Stomach (tissue), 9 donors: Measurements from ENCODE around the gene C14orf180. TPM values are rescaled to one million over a fixed set of nuclear protein-coding genes. Genes with fewer than 3 reads are reported as not detected.

Experiments used
- DNase-seq, 2 donors: peaks; one replicate each; pipeline versions ENCODE4 v3.0.0 to v3.0.0-alpha.2; 2013 to 2019
- H3K27ac ChIP-seq, 5 donors: fragments of 200-600 bp in 4 of 5; sonication (generic) in 4 of 5; one replicate each; pipeline ENCODE4 v1.5.1; 2013 to 2019; ENCODE audit warnings: mild to moderate bottlenecking in 1 of 5, moderate library complexity in 1 of 5
- H3K27me3 ChIP-seq, 3 donors: fragments of 200-600 bp; sonication (generic); one replicate each; pipeline ENCODE4 v1.5.1; 2017 to 2019; ENCODE audit warnings: mixed run types in 1 of 3
- H3K36me3 ChIP-seq, 4 donors: fragments of 200-600 bp; sonication (generic); 1 replicate in 3 of 4; 2 replicates in 1 of 4; pipeline ENCODE4 v1.5.1; 2016 to 2019
- H3K4me1 ChIP-seq, 4 donors: fragments of 200-600 bp; sonication (generic); one replicate each; pipeline ENCODE4 v1.5.1; 2016 to 2019
- H3K4me3 ChIP-seq, 4 donors: fragments of 200-600 bp; sonication (generic) in 3 of 4; one replicate each; pipeline ENCODE4 v1.5.1; 2016 to 2019; ENCODE audit warnings: mild to moderate bottlenecking in 1 of 4
- H3K9me3 ChIP-seq, 4 donors: fragments of 200-600 bp; sonication (generic); one replicate each; pipeline ENCODE4 v1.5.1; 2016 to 2019
- EP300 ChIP-seq: sonication (generic); formaldehyde crosslinking; IDR thresholded peaks from one replicate; pipeline ENCODE4 v1.6.1; 2017; ENCODE audit warnings: antibody characterized with exemption
- POLR2A ChIP-seq, 4 donors: fragments of 450-650 bp; IDR thresholded peaks; one replicate each; pipeline ENCODE4 v1.6.1; 2016; ENCODE audit warnings: antibody characterized with exemption in 4 of 4, control low read depth in 2 of 4, mild to moderate bottlenecking in 1 of 4, moderate library complexity in 1 of 4
- POLR2AphosphoS5 ChIP-seq, 3 donors: sonication (generic); formaldehyde crosslinking; IDR thresholded peaks; one replicate each; pipeline ENCODE4 v1.6.1; 2016; ENCODE audit warnings: antibody characterized with exemption in 3 of 3
- WGBS, 5 donors: extraction: QIAGEN DNeasy Blood & Tissue Kit in 3 of 5; methylation state at CpG; one replicate each; pipeline versions ENCODE4 v1.1.5 to v1.1.7; 2013 to 2018; 5-methylcytosine and 5-hydroxymethylcytosine counted together
- intact Hi-C: fragments of 100-400 bp; cut with DNase I; formaldehyde crosslinking; loops from one replicate; pipeline ENCODE4 v1.15.1; 2023; ENCODE audit warnings: low total_unique reads
- polyA plus RNA-seq, 3 donors: library from polyadenylated mRNA; stranded (reverse); fragments of 200-250 nt; gene quantifications; one replicate each; pipeline ENCODE4 v1.2.3, GENCODE V29; 2013
- total RNA-seq, 5 donors: library from RNA; depleted of rRNA; stranded (reverse); fragments of >200 nt; gene quantifications; one replicate each; pipeline versions ENCODE4 v1.1.0 to v1.2.3, GENCODE V29; 2014 to 2016
- TF ChIP-seq, protein P1 (sequence below), 7 experiments: fragments of 450-650 bp in 4 of 7; fragments of 200-600 bp in 3 of 7; sonication (generic) in 3 of 7; IDR thresholded peaks; one replicate each; pipeline ENCODE4 v1.5.1; 2016 to 2019; ENCODE audit warnings: antibody characterized with exemption in 7 of 7, control low read depth in 2 of 7, mild to moderate bottlenecking in 1 of 7
- donor health status: healthy with polysubstance abuse.
- donor health status: Bipolar disorder and iron deficiency.
- donor health status: healthy.

The C14orf180 gene
- total and polyA plus RNA-seq, 8 donors, result 0.31 to 3.8 (median 0.45) TPM; not detected in 1

DNA sequence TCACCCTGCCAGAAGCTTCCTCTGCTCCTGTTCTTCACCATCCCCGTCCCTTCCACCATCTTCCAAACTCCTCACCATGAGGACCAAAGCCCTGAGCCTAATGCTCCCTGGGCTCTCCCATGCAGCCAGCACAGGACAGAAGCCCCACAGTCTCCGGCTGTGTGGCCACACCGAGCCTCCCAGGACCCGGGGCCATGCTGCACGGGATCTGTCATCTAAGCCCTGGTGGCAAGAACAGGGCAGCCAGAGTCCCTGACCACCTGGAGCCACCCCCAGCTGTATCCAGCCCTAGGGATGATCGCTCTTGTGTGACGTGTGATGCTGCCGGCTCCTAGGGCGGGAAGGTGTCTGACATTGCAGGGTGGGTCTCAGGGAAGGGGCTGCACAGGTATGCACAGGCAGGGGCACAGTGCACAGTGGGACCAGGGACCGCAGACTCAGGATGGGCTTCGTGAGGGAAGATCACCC is 16.9 kb downstream of the C14orf180 start:
- H3K9me3 ChIP-seq, result no peaks in the 10 kb centered on the region
- peaks cover 0 to 70% (median 0%) of the 10 kb centered on the region in 3 donors for H3K27me3 ChIP-seq
- no peak for TF ChIP-seq EP300
- no peak for TF ChIP-seq POLR2A (IDR thresholded peaks at IDR 0.05)
- no peak for TF ChIP-seq POLR2AphosphoS5 (IDR thresholded peaks at IDR 0.05)
- TF ChIP-seq, protein P1, sequence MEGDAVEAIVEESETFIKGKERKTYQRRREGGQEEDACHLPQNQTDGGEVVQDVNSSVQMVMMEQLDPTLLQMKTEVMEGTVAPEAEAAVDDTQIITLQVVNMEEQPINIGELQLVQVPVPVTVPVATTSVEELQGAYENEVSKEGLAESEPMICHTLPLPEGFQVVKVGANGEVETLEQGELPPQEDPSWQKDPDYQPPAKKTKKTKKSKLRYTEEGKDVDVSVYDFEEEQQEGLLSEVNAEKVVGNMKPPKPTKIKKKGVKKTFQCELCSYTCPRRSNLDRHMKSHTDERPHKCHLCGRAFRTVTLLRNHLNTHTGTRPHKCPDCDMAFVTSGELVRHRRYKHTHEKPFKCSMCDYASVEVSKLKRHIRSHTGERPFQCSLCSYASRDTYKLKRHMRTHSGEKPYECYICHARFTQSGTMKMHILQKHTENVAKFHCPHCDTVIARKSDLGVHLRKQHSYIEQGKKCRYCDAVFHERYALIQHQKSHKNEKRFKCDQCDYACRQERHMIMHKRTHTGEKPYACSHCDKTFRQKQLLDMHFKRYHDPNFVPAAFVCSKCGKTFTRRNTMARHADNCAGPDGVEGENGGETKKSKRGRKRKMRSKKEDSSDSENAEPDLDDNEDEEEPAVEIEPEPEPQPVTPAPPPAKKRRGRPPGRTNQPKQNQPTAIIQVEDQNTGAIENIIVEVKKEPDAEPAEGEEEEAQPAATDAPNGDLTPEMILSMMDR (IDR thresholded peaks at IDR 0.05), result no peak
- no peak overlapping the region for H3K4me3 ChIP-seq
- H3K27ac ChIP-seq, result no peak overlapping the region
- intact Hi-C loops, result no loop called here
- DNase-seq, result no peak
- 87 to 92% (median 89%) methylated on average over 11 of the region's 11 CpGs for WGBS, 5 donors
- H3K36me3 ChIP-seq, result no peaks in the 10 kb centered on the region
- H3K4me1 ChIP-seq, result peaks cover 0 to 7% (median 0%) of the 10 kb centered on the region in 4 donors

- intact Hi-C loops, result no loop called here
- WGBS, 5 donors, result 88 to 94% (median 90%) methylated on average over 15 to 21 of the region's 21 CpGs
- Histone ChIP-seq H3K9me3 (no peaks in the 10 kb centered on the region), H3K36me3 (no peaks in the 10 kb centered on the region), H3K27ac (no peak overlapping the region), H3K27me3 (peaks cover 0 to 74% (median 0%) of the 10 kb centered on the region in 3 donors), H3K4me3 (no peak overlapping the region), H3K4me1 (peaks cover 0 to 7% (median 0%) of the 10 kb centered on the region in 4 donors)
- DNase-seq, result no peak
- TF ChIP-seq, protein P1 (IDR thresholded peaks at IDR 0.05), result no peak
- no peak for TF ChIP-seq POLR2A (IDR thresholded peaks at IDR 0.05)
These were observed 17.4 kb downstream of the C14orf180 start for GRCh38 chr14:104596927-104597351.

DNA sequence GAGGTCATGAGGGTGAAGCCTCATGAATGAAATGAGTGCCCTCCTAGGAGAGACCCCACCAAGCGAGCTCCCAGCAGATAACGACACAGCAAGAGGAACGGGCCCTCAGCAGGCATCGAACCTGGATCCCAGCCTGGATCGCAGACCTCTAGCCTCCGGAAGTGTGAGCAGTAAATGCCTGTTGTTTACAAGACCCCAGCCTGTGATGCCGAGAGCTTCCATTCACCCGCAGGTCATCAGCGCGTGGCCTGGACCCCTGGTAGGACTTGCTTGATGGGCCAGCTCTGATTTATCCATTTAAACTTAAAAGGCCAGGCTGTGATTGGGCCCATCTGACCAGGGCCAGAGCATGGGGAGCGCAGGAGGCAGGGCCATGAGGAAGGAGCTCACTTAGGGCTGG is 18.0 kb downstream of the C14orf180 start:
- intact Hi-C loops, result no loop called here
- 82 to 90% (median 88%) methylated on average over 10 to 11 of the region's 11 CpGs for WGBS, 5 donors
- H3K27me3 ChIP-seq, result peaks cover 0 to 81% (median 4%) of the 10 kb centered on the region in 3 donors

GRCh38 chr14:104598039-104598909 is 18.7 kb downstream of the C14orf180 start:
- DNase-seq, result peak in 1 of 2 donors; percentile 43
- H3K4me1 ChIP-seq, result peaks cover 0 to 7% (median 0%) of the 10 kb centered on the region in 4 donors
- TF ChIP-seq POLR2A (IDR thresholded peaks at IDR 0.05), result no peak
- no peak for TF ChIP-seq EP300
- TF ChIP-seq POLR2AphosphoS5 (IDR thresholded peaks at IDR 0.05), result no peak
- TF ChIP-seq, protein P1 (IDR thresholded peaks at IDR 0.05), result no peak
- no peaks in the 10 kb centered on the region for H3K36me3 ChIP-seq
- 60 to 67% (median 63%) methylated on average over 18 to 28 of the region's 28 CpGs for WGBS, 5 donors
- peaks cover 0 to 88% (median 11%) of the 10 kb centered on the region in 3 donors for H3K27me3 ChIP-seq
- H3K4me3 ChIP-seq, result no peak overlapping the region
- H3K9me3 ChIP-seq, result no peaks in the 10 kb centered on the region
- H3K27ac ChIP-seq, result no peak overlapping the region
- intact Hi-C loops, result no loop called here

More for the DNA sequence above, 18.0 kb downstream of the C14orf180 start:
- DNase-seq, result no peak
- H3K36me3 ChIP-seq, result no peaks in the 10 kb centered on the region
- H3K4me1 ChIP-seq, result peaks cover 0 to 7% (median 0%) of the 10 kb centered on the region in 4 donors
- H3K9me3 ChIP-seq, result no peaks in the 10 kb centered on the region
- H3K4me3 ChIP-seq, result no peak overlapping the region
- no peak overlapping the region for H3K27ac ChIP-seq
- TF ChIP-seq POLR2AphosphoS5 (IDR thresholded peaks at IDR 0.05), result no peak
- TF ChIP-seq POLR2A (IDR thresholded peaks at IDR 0.05), result no peak
- no peak for TF ChIP-seq EP300
- TF ChIP-seq, protein P1 (IDR thresholded peaks at IDR 0.05), result no peak
